Measurements from ENCODE around the gene TUBB8. TPM values are rescaled to one million over a fixed set of nuclear protein-coding genes. Genes with fewer than 3 reads are reported as not detected.

Gene TUBB8
- total RNA-seq (ENCODE audit: unreplicated experiment) = 0.69 TPM
- long read RNA-seq, partial matches to known transcripts = 0 of 1 reads
- long read RNA-seq, other reads (novel, unspliced or antisense) = 1 of 1 reads

DNA sequence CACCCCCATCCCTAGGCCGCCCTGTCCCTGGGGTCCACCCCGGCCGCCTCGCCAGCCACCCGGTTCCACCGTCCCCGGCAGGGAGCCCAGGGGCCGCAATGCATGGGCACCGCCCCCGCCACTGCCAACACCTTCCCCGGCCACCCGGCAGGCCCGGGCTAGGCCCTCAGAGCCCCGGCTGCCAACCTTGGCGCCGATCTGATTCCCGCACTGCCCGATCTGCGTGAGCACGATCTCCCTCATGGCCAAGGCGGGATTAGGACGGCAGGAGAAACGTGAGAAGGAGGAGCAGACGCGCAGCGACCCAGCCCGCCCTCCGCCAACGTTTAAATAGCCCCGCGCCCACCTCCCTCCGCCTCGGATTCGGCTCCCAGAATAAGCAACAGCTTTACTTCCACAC is at the start of gene TUBB8:
TUBB8 (minus strand) TSS at position 301 of the 400 bp plus-strand sequence; CDS start at position 243, 58 bp downstream.
- TF ChIP-seq, protein P1, sequence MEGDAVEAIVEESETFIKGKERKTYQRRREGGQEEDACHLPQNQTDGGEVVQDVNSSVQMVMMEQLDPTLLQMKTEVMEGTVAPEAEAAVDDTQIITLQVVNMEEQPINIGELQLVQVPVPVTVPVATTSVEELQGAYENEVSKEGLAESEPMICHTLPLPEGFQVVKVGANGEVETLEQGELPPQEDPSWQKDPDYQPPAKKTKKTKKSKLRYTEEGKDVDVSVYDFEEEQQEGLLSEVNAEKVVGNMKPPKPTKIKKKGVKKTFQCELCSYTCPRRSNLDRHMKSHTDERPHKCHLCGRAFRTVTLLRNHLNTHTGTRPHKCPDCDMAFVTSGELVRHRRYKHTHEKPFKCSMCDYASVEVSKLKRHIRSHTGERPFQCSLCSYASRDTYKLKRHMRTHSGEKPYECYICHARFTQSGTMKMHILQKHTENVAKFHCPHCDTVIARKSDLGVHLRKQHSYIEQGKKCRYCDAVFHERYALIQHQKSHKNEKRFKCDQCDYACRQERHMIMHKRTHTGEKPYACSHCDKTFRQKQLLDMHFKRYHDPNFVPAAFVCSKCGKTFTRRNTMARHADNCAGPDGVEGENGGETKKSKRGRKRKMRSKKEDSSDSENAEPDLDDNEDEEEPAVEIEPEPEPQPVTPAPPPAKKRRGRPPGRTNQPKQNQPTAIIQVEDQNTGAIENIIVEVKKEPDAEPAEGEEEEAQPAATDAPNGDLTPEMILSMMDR (IDR thresholded peaks at IDR 0.05; ENCODE audit: unreplicated experiment) = no peak
- no peak for DNase-seq (ENCODE audit: low spot score)
- Mint-ChIP-seq H3K9me3 (ENCODE audit: unreplicated experiment) (no peaks in the 10 kb centered on the region), H3K27me3 (ENCODE audit: unreplicated experiment) (peaks cover 7% of the 10 kb centered on the region), H3K36me3 (ENCODE audit: low read depth, unreplicated experiment) (peaks cover 3% of the 10 kb centered on the region), H3K4me1 (ENCODE audit: unreplicated experiment) (no peaks in the 10 kb centered on the region), H3K27ac (ENCODE audit: unreplicated experiment) (no peak within 1 kb of the TSS), H3K4me3 (ENCODE audit: unreplicated experiment) (no peak within 1 kb of the TSS)

DNA sequence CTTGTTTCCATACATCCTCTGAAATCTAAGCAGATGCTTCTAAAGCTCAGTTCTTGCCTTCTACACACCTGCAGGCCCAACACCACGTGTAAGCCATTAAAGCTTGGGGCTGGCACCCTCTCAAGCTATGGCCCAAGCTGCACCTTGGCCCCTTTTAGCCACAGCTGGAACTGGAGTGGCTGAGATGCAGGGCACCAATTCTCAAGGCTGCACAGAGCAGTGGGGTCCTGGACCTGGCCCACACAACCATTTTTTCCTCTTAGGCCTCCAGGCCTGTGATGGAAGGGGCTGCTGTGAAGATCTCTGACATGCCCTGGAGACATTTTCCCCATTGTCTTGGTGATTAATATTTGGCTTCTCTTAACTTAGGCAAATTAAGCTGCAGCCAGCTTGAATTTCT is 47.4 kb upstream of the TUBB8 start:
- H3K27ac Mint-ChIP-seq (ENCODE audit: unreplicated experiment) = no peak overlapping the region

DNA sequence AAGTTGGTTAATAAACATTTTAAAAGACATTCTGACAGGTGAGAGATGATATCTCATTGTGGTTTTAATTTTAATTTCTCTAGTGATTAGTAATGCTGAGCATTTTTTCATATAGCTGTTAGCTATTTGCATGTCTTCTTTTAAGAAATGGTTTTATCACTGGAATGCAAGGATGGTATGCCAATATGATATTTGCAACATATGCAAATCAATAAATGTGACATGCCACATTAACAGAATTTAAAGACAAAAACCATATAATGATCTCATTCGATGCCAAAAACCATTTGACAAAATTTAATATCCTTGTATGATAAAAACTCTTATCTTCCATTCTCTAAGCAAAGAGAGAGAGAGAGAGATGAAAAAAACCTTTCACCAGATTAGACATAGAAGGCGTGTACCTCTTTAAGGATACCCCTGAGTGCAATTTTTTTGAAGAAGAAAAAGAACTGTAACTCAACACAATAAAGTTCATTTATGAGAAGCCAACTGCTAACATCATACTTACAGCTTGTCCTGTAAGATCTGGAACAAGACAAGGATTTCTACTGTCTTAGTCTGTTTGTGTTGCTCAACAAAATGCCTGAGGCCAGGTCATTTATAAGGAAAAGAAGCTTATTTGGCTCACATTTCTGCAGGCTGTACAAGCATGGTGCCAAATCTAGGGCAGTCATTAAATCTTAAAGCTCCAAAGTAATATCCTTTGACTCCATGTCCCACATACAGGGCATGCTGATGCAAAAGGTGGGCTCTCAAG is 46.4 kb upstream of the TUBB8 start:
- no peak overlapping the region for H3K4me3 Mint-ChIP-seq (ENCODE audit: unreplicated experiment)

More for the DNA sequence above, 47.4 kb upstream of the TUBB8 start:
- H3K4me1 Mint-ChIP-seq (ENCODE audit: unreplicated experiment) = no peaks in the 10 kb centered on the region
- TF ChIP-seq, protein P1 (IDR thresholded peaks at IDR 0.05; ENCODE audit: unreplicated experiment) = no peak
- DNase-seq (ENCODE audit: low spot score) = no peak
- H3K9me3 Mint-ChIP-seq (ENCODE audit: unreplicated experiment) = peaks cover 13% of the 10 kb centered on the region
- peaks cover 9% of the 10 kb centered on the region for H3K27me3 Mint-ChIP-seq (ENCODE audit: unreplicated experiment)
- no peak overlapping the region for H3K4me3 Mint-ChIP-seq (ENCODE audit: unreplicated experiment)
- peaks cover 9% of the 10 kb centered on the region for H3K36me3 Mint-ChIP-seq (ENCODE audit: low read depth, unreplicated experiment)

DNA sequence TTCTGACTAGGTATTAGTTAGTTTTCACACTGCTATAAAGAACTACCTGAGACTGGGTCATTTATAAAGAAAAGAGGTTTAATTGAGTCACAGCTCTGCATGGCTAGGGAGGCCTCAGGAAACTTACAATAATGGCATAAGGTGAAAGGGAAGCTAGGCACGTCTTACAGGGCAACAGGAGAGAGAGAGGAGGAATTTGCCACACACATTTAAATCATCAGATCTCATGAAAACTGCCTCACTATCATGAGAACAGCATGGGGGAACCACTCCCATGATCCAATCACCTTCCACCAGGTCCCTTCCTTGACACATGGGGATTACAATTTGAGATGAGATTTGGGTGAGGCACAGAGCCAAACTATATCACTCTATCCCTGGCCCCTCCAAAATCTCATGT is 45.5 kb upstream of the TUBB8 start:
- no peak overlapping the region for H3K4me3 Mint-ChIP-seq (ENCODE audit: unreplicated experiment)
- no peaks in the 10 kb centered on the region for H3K4me1 Mint-ChIP-seq (ENCODE audit: unreplicated experiment)
- peaks cover 9% of the 10 kb centered on the region for H3K36me3 Mint-ChIP-seq (ENCODE audit: low read depth, unreplicated experiment)
- no peak overlapping the region for H3K27ac Mint-ChIP-seq (ENCODE audit: unreplicated experiment)
- TF ChIP-seq, protein P1 (IDR thresholded peaks at IDR 0.05; ENCODE audit: unreplicated experiment) = no peak
- H3K27me3 Mint-ChIP-seq (ENCODE audit: unreplicated experiment) = peaks cover 9% of the 10 kb centered on the region
- DNase-seq (ENCODE audit: low spot score) = no peak
- peaks cover 13% of the 10 kb centered on the region for H3K9me3 Mint-ChIP-seq (ENCODE audit: unreplicated experiment)

More for the DNA sequence above, 46.4 kb upstream of the TUBB8 start:
- Mint-ChIP-seq H3K9me3 (ENCODE audit: unreplicated experiment) (peaks cover 13% of the 10 kb centered on the region), H3K36me3 (ENCODE audit: low read depth, unreplicated experiment) (peaks cover 9% of the 10 kb centered on the region), H3K4me1 (ENCODE audit: unreplicated experiment) (no peaks in the 10 kb centered on the region), H3K27ac (ENCODE audit: unreplicated experiment) (no peak overlapping the region), H3K27me3 (ENCODE audit: unreplicated experiment) (peaks cover 9% of the 10 kb centered on the region)
- TF ChIP-seq, protein P1 (IDR thresholded peaks at IDR 0.05; ENCODE audit: unreplicated experiment) = no peak
- DNase-seq (ENCODE audit: low spot score) = no peak

DNA sequence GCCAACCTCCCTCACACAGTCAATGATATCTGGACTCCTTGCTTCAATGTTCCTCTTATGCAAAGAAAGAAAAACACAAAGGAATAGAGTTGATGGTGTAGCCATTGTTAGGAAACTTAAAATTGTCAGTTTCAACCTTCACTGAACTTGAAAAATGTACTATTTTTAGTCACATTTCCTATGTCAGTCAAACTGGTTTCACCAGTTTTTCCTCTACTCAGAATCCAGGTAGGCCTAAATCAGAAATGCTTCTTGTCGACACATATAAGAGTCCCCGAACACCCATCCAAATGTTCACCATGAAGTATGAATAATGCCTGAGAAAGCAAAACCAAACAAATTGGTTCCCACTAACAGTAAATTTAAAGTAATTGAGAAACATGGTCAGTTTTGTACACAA is 43.8 kb upstream of the TUBB8 start:
- Mint-ChIP-seq H3K27me3 (ENCODE audit: unreplicated experiment) (peaks cover 3% of the 10 kb centered on the region), H3K4me1 (ENCODE audit: unreplicated experiment) (no peaks in the 10 kb centered on the region), H3K36me3 (ENCODE audit: low read depth, unreplicated experiment) (peaks cover 9% of the 10 kb centered on the region), H3K9me3 (ENCODE audit: unreplicated experiment) (peaks cover 7% of the 10 kb centered on the region), H3K4me3 (ENCODE audit: unreplicated experiment) (no peak overlapping the region), H3K27ac (ENCODE audit: unreplicated experiment) (no peak overlapping the region)
- DNase-seq (ENCODE audit: low spot score) = no peak
- TF ChIP-seq, protein P1 (IDR thresholded peaks at IDR 0.05; ENCODE audit: unreplicated experiment) = no peak
